Measurements from ENCODE around the gene ANKRD27.

GRCh38 chr19:32649751-32650150, 25.2 kb downstream of the ANKRD27 start:
- no peak for TF ChIP-seq CTCF (conservative IDR thresholded peaks at IDR 0.05)
- no peak for TF ChIP-seq EZH2 (IDR thresholded peaks at IDR 0.05; ENCODE audit: low read depth)

Data from PC-9 (cell line).